ENCODE measurements around the gene ATP6V0D1.

The ATP6V0D1 gene

DNA sequence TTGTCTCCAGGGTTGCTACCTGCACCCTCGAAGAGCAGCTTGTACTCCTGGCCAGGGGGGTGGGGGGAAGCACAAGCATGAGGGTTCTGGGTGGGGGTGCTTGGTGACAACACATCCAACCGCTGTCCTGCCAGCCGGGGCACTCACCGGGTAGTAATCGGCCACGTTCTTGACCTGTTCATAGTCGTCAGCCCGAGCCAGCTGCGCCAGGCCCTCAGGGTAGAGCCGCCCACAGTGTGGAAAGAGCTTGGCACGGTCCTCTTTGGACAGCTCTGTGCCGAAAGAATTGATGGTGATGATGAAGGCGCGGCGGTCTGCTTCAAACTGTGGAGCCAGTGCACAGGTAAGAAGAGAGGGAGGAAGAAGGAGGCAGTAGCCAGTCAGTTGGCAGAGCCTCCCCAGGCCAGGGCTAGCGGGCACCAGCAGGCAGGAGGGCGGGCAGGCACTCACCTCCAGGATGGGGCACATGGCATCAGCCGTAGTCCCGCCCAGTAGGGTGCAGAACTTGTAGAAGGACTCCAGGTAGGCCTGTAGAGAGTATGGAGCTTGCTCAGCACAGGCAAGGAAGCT is 42.0 kb downstream of the ATP6V0D1 start:
- H3K36me3 ChIP-seq = peaks cover 89% of the 10 kb centered on the region
- no peak overlapping the region for H3K27ac ChIP-seq
- peaks cover under 1% of the 10 kb centered on the region for H3K27me3 ChIP-seq
- TF ChIP-seq, protein P1, sequence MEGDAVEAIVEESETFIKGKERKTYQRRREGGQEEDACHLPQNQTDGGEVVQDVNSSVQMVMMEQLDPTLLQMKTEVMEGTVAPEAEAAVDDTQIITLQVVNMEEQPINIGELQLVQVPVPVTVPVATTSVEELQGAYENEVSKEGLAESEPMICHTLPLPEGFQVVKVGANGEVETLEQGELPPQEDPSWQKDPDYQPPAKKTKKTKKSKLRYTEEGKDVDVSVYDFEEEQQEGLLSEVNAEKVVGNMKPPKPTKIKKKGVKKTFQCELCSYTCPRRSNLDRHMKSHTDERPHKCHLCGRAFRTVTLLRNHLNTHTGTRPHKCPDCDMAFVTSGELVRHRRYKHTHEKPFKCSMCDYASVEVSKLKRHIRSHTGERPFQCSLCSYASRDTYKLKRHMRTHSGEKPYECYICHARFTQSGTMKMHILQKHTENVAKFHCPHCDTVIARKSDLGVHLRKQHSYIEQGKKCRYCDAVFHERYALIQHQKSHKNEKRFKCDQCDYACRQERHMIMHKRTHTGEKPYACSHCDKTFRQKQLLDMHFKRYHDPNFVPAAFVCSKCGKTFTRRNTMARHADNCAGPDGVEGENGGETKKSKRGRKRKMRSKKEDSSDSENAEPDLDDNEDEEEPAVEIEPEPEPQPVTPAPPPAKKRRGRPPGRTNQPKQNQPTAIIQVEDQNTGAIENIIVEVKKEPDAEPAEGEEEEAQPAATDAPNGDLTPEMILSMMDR (IDR thresholded peaks at IDR 0.05) = no peak
- H3K4me1 ChIP-seq (ENCODE audit: control insufficient read depth in 1 of 2, insufficient read depth in 1 of 2, low read depth in 1 of 2, low read length in 1 of 2) = no peaks in the 10 kb centered on the region
- no peak overlapping the region for H3K4me3 ChIP-seq (ENCODE audit: low read depth in 1 of 2, low read length in 1 of 2)
- no peaks in the 10 kb centered on the region for H3K9me3 ChIP-seq

DNA sequence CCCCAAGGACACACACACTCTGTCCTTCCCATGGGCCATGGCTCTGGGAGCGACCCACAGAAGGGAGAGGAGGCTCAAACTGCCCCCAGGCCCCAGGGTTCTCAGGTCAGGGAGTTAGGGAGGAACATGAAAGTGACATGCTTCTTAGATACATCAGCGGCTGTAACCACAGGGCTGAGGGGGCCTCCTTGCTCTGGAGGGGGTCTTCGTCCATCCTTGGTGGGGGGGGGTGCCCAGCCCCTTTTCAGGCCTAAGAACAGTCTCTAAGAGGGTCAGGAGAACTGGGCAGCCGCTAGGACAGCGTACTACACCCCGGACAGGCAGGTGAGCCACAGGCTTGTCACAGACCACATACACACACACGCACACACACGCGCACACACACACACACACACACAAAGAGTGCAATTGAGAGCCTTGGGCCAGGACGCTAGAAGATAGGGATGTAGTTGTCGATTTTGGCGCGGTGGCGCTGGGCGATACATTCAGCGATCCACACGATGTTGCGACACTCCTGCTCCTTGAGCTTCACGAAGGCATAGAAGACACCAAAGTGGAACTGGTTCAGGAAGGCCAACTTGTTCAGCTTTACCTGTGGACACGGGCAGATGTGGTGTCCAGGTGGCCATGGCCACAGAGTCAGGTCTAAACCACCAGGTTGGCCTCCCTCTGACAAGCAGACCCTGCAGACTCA is 42.7 kb downstream of the ATP6V0D1 start:
- Histone ChIP-seq H3K9me3 (no peaks in the 10 kb centered on the region), H3K36me3 (peaks cover 88% of the 10 kb centered on the region), H3K27ac (no peak overlapping the region), H3K4me3 (ENCODE audit: low read depth in 1 of 2, low read length in 1 of 2) (no peak overlapping the region), H3K4me1 (ENCODE audit: control insufficient read depth in 1 of 2, insufficient read depth in 1 of 2, low read depth in 1 of 2, low read length in 1 of 2) (no peaks in the 10 kb centered on the region), H3K27me3 (peaks cover 7% of the 10 kb centered on the region)
- TF ChIP-seq, protein P1 (IDR thresholded peaks at IDR 0.05) = no peak

DNA sequence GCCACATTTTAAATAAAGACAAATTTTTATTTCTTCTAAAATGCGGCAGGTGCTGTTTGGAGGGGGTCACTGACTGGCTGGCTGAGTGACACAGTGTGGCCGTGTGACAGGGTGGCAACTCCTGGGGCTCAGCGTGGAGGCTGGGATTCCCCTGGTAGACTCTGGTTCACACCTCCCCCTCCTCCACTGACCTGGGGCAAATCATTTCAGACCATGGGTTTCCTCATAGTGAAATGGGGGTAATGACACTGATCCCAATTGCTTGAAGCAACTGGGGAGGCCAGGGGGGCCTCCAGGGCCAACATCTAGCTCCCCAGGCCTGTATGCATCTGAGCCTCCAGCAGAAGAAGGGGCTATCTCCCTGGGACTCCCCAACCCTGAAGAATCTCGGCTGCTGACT is 43.4 kb downstream of the ATP6V0D1 start:
- peaks cover 81% of the 10 kb centered on the region for H3K36me3 ChIP-seq
- no peaks in the 10 kb centered on the region for H3K4me1 ChIP-seq (ENCODE audit: control insufficient read depth in 1 of 2, insufficient read depth in 1 of 2, low read depth in 1 of 2, low read length in 1 of 2)
- TF ChIP-seq, protein P1 (IDR thresholded peaks at IDR 0.05) = no peak
- H3K9me3 ChIP-seq = no peaks in the 10 kb centered on the region
- peaks cover 14% of the 10 kb centered on the region for H3K27me3 ChIP-seq
- H3K27ac ChIP-seq = no peak overlapping the region
- H3K4me3 ChIP-seq (ENCODE audit: low read depth in 1 of 2, low read length in 1 of 2) = no peak overlapping the region

DNA sequence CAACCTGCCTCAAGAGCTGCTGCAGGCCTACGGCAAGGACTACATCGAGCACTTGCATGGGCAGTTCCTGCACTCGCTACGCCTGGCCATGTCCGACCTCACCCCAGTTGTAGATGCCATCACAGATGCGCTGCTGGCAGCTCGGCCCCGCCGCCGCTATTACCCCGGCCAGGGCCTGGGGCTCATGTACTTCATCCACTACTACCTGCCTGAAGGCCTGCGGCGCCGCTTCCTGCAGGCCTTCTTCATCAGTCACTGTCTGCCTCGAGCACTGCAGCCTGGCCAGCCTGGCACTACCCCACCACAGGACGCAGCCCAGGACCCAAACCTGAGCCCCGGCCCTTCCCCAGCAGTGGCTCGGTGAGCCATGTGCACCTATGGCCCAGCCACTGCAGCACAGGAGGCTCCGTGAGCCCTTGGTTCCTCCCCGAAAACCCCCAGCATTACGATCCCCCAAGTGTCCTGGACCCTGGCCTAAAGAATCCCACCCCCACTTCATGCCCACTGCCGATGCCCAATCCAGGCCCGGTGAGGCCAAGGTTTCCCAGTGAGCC is 44.2 kb downstream of the ATP6V0D1 start:
- Histone ChIP-seq H3K9me3 (no peaks in the 10 kb centered on the region), H3K4me1 (ENCODE audit: control insufficient read depth in 1 of 2, insufficient read depth in 1 of 2, low read depth in 1 of 2, low read length in 1 of 2) (peaks cover 3 to 4% of the 10 kb centered on the region in 2 experiments), H3K27ac (no peak overlapping the region), H3K4me3 (ENCODE audit: low read depth in 1 of 2, low read length in 1 of 2) (no peak overlapping the region), H3K27me3 (peaks cover 22% of the 10 kb centered on the region), H3K36me3 (peaks cover 73% of the 10 kb centered on the region)
- TF ChIP-seq, protein P1 (IDR thresholded peaks at IDR 0.05) = no peak

DNA sequence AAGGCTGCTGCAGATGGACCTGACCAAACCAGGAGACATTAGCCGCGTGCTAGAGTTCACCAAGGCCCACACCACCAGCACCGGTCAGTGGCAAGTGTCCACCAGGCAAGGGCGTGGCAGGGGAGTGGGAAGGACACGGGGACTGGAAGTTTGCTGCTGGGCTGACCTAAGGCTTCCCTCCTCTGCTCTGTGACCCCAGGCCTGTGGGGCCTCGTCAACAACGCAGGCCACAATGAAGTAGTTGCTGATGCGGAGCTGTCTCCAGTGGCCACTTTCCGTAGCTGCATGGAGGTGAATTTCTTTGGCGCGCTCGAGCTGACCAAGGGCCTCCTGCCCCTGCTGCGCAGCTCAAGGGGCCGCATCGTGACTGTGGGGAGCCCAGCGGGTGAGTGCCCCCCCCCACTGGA is 45.2 kb downstream of the ATP6V0D1 start:
- H3K36me3 ChIP-seq = peaks cover 63% of the 10 kb centered on the region
- H3K4me1 ChIP-seq (ENCODE audit: control insufficient read depth in 1 of 2, insufficient read depth in 1 of 2, low read depth in 1 of 2, low read length in 1 of 2) = peaks cover 8 to 12% of the 10 kb centered on the region in 2 experiments
- peaks cover 32% of the 10 kb centered on the region for H3K27me3 ChIP-seq
- peak overlapping the region; percentile 64 for H3K27ac ChIP-seq
- no peaks in the 10 kb centered on the region for H3K9me3 ChIP-seq
- TF ChIP-seq, protein P1 (IDR thresholded peaks at IDR 0.05) = no peak
- no peak overlapping the region for H3K4me3 ChIP-seq (ENCODE audit: low read depth in 1 of 2, low read length in 1 of 2)
